Pulmonary artery endothelial cell (primary cell): ENCODE measurements around the gene TRIM8. TPM values are rescaled to one million over a fixed set of nuclear protein-coding genes. Genes with fewer than 3 reads are reported as not detected.
"Not testable (repeated sequence)": the region's sequence is repeated elsewhere in the genome, so short reads cannot be mapped to it uniquely, and the experiment has no call there.

Experiments used
- DNase-seq: peaks from one replicate; pipeline ENCODE4 v3.0.0-alpha.2; 2011; ENCODE audit warnings: low read depth, low spot score
- total RNA-seq: library from RNA; depleted of rRNA; stranded (reverse); fragments of >200 nt; gene quantifications from 2 replicates; pipeline ENCODE4 v1.2.3, GENCODE V29; 2014

Gene TRIM8
- total RNA-seq, 1 donor from 2014 or later: 57.2 TPM

- no peak for DNase-seq
Observed at GRCh38 chr10:102649797-102650654, 5.7 kb downstream of the TRIM8 start.

GRCh38 chr10:102650655-102651454 is 6.6 kb downstream of the TRIM8 start:
- DNase-seq: no peak

GRCh38 chr10:102651455-102652169 is 7.3 kb downstream of the TRIM8 start:
- DNase-seq: no peak

GRCh38 chr10:102652170-102652916 is 8.1 kb downstream of the TRIM8 start:
- no peak for DNase-seq

GRCh38 chr10:102653060-102653459 is 8.8 kb downstream of the TRIM8 start:
- DNase-seq: no peak

- DNase-seq: no peak
Observed at GRCh38 chr10:102654566-102654965, 10.3 kb downstream of the TRIM8 start.

GRCh38 chr10:102654969-102655368 is 10.7 kb downstream of the TRIM8 start:
- no peak for DNase-seq

- DNase-seq: no peak
Observed at GRCh38 chr10:102656026-102656425, 11.7 kb downstream of the TRIM8 start.

- no peak for DNase-seq
Observed at GRCh38 chr10:102656791-102657371, 12.6 kb downstream of the TRIM8 start.

GRCh38 chr10:102657451-102657850 is 13.2 kb downstream of the TRIM8 start:
- no peak for DNase-seq

- no peak for DNase-seq
Observed at GRCh38 chr10:102657984-102658724, 13.9 kb downstream of the TRIM8 start.

- no peak for DNase-seq
Observed at GRCh38 chr10:102658802-102659201, 14.5 kb downstream of the TRIM8 start.

GRCh38 chr10:102660888-102661657 is 16.8 kb downstream of the TRIM8 start:
- no peak for DNase-seq

- no peak for DNase-seq
Observed at GRCh38 chr10:102661658-102662028, 17.4 kb downstream of the TRIM8 start.

- no peak for DNase-seq
Observed at GRCh38 chr10:102665904-102666509, 21.7 kb downstream of the TRIM8 start.

GRCh38 chr10:102667411-102667810 is 23.1 kb downstream of the TRIM8 start:
- not testable (repeated sequence) for DNase-seq

- no peak for DNase-seq
Observed at GRCh38 chr10:102668326-102669107, 24.2 kb downstream of the TRIM8 start.
